ENCODE measurements around the gene KIFC3.

The KIFC3 gene

DNA sequence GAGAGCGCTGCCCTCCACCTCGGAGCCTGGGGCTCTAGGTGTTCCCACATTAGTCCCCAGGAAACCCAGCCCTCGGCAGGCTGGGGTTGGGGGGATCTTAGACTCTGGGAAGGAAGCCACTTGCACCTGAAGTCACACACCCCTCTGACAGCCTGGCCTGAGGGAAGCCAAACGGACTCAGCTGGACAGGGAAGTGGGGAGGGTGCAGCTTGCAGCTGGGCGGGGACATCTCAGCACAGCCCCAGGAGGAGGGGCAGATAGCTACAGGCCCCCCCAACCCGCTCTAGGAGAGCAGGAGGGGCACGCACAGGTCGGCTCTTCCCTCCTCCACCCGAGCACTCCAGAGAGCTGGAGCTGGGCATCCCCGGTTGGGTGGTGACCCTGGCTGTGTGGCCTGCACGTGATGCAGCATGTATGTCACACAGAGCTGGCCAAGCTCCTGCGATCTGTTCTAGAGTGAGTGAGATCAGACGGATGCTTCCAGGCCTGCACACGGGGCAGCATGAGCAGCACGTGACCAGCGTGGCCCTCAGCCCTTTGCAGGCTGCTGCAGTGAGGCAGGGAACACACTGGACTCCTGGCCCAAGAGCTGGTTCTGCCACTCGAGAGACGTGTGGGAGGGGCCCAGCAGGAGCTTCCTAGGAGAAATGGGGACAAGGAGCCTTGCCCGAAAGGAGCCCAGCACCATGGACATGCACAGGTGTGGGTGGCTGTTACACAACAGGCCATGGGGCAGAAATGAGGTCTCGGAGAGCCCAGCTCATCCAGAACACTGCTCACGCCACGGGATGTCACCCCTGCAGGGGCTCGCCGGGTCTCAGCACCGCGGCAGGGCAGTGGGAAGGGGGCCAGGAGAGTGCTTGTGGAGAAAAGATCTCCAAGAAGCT, 15.4 kb downstream of the KIFC3 start:
- TF ChIP-seq, protein P1, sequence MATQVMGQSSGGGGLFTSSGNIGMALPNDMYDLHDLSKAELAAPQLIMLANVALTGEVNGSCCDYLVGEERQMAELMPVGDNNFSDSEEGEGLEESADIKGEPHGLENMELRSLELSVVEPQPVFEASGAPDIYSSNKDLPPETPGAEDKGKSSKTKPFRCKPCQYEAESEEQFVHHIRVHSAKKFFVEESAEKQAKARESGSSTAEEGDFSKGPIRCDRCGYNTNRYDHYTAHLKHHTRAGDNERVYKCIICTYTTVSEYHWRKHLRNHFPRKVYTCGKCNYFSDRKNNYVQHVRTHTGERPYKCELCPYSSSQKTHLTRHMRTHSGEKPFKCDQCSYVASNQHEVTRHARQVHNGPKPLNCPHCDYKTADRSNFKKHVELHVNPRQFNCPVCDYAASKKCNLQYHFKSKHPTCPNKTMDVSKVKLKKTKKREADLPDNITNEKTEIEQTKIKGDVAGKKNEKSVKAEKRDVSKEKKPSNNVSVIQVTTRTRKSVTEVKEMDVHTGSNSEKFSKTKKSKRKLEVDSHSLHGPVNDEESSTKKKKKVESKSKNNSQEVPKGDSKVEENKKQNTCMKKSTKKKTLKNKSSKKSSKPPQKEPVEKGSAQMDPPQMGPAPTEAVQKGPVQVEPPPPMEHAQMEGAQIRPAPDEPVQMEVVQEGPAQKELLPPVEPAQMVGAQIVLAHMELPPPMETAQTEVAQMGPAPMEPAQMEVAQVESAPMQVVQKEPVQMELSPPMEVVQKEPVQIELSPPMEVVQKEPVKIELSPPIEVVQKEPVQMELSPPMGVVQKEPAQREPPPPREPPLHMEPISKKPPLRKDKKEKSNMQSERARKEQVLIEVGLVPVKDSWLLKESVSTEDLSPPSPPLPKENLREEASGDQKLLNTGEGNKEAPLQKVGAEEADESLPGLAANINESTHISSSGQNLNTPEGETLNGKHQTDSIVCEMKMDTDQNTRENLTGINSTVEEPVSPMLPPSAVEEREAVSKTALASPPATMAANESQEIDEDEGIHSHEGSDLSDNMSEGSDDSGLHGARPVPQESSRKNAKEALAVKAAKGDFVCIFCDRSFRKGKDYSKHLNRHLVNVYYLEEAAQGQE (IDR thresholded peaks at IDR 0.05; ENCODE audit: insufficient read depth in 1 of 2, low read depth in 2 of 2, low read length in 2 of 2) = no peak
- TF ChIP-seq TAF1 (IDR thresholded peaks at IDR 0.05; ENCODE audit: borderline replicate concordance, insufficient read depth, low read length) (no peak), SIN3A (IDR thresholded peaks at IDR 0.05; ENCODE audit: borderline replicate concordance, insufficient read depth, low read length) (no peak), FOXP2 (optimal IDR thresholded peaks at IDR 0.05; ENCODE audit: borderline replicate concordance, extremely low read depth, extremely low read length, insufficient read depth) (no peak), POLR2AphosphoS5 (IDR thresholded peaks at IDR 0.05; ENCODE audit: low read depth, low read length) (no peak)

DNA sequence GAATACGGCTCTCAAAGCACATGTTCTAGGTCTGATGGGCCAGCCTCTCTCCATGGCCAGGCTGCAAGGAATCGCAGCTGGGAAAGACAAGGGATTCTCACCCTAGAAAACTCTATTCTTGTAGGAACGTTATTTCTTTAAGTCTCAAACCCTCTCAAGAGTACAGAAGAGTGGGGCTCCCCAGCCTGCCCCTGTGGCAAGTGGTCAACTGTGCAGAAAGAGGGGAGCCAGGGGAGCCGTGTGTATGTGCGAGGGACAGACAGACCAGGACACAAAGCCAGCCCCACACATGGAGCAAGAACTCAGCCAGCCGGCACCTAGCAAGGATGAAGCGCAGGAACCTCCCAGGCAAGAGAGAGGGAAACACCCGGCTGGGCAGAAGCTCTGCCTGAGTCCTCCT, 16.4 kb downstream of the KIFC3 start:
- no peak for TF ChIP-seq POLR2AphosphoS5 (IDR thresholded peaks at IDR 0.05; ENCODE audit: low read depth, low read length)
- TF ChIP-seq, protein P1 (IDR thresholded peaks at IDR 0.05; ENCODE audit: insufficient read depth in 1 of 2, low read depth in 2 of 2, low read length in 2 of 2) = no peak
- TF ChIP-seq FOXP2 (optimal IDR thresholded peaks at IDR 0.05; ENCODE audit: borderline replicate concordance, extremely low read depth, extremely low read length, insufficient read depth) = no peak
- TF ChIP-seq TAF1 (IDR thresholded peaks at IDR 0.05; ENCODE audit: borderline replicate concordance, insufficient read depth, low read length) = no peak
- TF ChIP-seq SIN3A (IDR thresholded peaks at IDR 0.05; ENCODE audit: borderline replicate concordance, insufficient read depth, low read length) = no peak

DNA sequence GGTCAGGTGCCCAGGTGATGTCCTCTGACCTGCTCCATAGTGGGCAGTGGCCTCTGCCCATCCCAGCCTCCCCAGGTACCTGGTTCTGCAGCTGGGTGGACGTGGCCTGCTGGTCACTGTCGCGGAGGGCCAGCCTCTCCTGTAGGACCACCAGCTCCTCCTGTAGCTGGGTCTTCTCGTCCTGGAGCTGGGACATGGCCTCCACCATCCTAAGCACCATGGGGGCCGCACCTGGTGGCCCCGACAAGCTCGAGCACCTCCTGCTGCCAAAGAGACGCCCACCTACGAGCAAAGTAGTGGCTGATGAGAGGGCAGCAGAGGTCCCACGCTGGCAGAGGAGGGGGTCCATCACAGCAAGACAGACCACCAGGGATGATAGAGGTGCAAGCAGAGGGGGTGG, 16.9 kb downstream of the KIFC3 start:
- TF ChIP-seq SIN3A (IDR thresholded peaks at IDR 0.05; ENCODE audit: borderline replicate concordance, insufficient read depth, low read length) = no peak
- TF ChIP-seq, protein P1 (IDR thresholded peaks at IDR 0.05; ENCODE audit: insufficient read depth in 1 of 2, low read depth in 2 of 2, low read length in 2 of 2) = no peak
- TF ChIP-seq TAF1 (IDR thresholded peaks at IDR 0.05; ENCODE audit: borderline replicate concordance, insufficient read depth, low read length) = no peak
- no peak for TF ChIP-seq POLR2AphosphoS5 (IDR thresholded peaks at IDR 0.05; ENCODE audit: low read depth, low read length)

DNA sequence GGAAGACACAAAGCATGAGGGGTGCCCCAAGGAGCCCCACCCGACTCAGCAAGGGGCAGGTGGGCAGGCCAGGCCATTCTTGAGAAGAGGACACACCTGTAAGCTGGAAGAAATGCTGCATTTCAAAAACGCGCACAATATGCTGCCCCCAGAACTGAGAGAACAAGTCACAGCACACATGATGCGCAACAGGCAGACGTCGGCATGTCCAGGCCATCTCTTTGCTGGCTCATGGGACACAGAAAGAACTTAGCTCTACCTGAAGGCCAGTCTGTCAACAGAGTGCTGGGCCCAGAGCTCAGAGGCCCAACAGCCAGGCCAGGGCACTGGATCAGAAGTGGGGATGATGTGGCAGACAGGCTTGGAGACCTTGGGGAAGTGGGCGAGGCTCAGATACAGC, 18.0 kb downstream of the KIFC3 start:
- TF ChIP-seq, protein P1 (IDR thresholded peaks at IDR 0.05; ENCODE audit: insufficient read depth in 1 of 2, low read depth in 2 of 2, low read length in 2 of 2) = no peak
- TF ChIP-seq POLR2AphosphoS5 (IDR thresholded peaks at IDR 0.05; ENCODE audit: low read depth, low read length) (no peak), TAF1 (IDR thresholded peaks at IDR 0.05; ENCODE audit: borderline replicate concordance, insufficient read depth, low read length) (no peak), FOXP2 (optimal IDR thresholded peaks at IDR 0.05; ENCODE audit: borderline replicate concordance, extremely low read depth, extremely low read length, insufficient read depth) (no peak), SIN3A (IDR thresholded peaks at IDR 0.05; ENCODE audit: borderline replicate concordance, insufficient read depth, low read length) (no peak)

Measured in PFSK-1 (cell line).